ENCODE data around the gene USP3. TPM values are rescaled to one million over a fixed set of nuclear protein-coding genes. Genes with fewer than 3 reads are reported as not detected.

USP3 gene
- total RNA-seq, 1 experiment from 2014 or later = 54.2 TPM

DNA sequence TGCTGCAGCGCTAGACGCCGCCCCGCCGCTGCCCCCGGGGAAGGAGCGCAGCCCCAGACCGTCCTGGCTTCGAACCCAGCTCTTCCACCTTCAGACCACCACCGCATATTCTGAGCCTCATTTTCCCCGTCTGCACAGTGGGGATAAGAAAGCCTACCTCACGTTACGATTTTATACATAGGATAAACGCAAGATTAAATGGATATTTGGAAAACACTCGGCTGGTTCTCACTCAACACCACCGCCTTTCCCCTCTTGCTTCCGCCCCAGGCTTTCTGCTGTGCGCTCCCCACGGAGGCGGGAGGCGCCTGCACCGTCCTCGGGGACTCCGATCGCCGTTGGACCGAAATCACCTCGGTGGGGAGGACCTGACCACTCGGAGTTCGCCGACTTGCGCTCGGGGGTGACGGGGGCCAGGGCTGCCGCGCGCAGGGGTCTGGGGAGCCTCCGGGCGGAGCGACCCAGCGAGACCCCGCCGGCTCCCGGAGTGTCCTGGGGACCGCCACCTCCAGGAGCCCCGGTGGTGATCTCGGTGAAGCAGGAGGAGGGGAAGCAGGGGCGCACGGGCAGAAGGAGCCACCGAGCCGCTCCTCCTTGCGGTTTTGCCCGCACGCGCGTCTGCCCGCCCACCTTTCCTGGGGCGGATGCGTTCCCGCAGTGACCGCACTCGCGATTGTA, 96.8 kb downstream of the USP3 start:
- peak overlapping the region; percentile 92 for H3K4me3 ChIP-seq (ENCODE audit: low read depth, low read length)
- no peaks in the 10 kb centered on the region for H3K36me3 ChIP-seq (ENCODE audit: control insufficient read depth, insufficient read depth, low read length)
- H3K27me3 ChIP-seq (replicated peaks; ENCODE audit: control insufficient read depth, insufficient read depth, low read length) = no peaks in the 10 kb centered on the region
- intact Hi-C loops (cut with micrococcal nuclease; ENCODE audit: unreplicated experiment) = loop anchor here (2.0 kb wide), 1 partner anchor 140 kb away; no protein-coding TSS in a partner anchor
- BruUV-seq (replicated peaks) = no TSS peak
- no peaks in the 10 kb centered on the region for H3K27me3 Mint-ChIP-seq (ENCODE audit: insufficient read depth, unreplicated experiment)
- ChIA-PET CTCF (interaction anchor here (0.9 to 2.3 kb wide), 4 partner anchors 9 to 135 kb away, joined by 5 to 11 read pairs (median 6); no protein-coding TSS in a partner anchor), POLR2A (interaction anchor here (0.9 kb wide), 1 partner anchor 99 kb away, joined by 3 read pairs; no protein-coding TSS in a partner anchor)
- no peaks in the 10 kb centered on the region for H3K4me1 Mint-ChIP-seq (ENCODE audit: low read depth, unreplicated experiment)
- peak overlapping the region; percentile 74 for H3K27ac Mint-ChIP-seq (ENCODE audit: unreplicated experiment)
- H3K9me3 ChIP-seq = no peaks in the 10 kb centered on the region
- H3K36me3 Mint-ChIP-seq (ENCODE audit: insufficient read depth, unreplicated experiment) = peaks cover 44% of the 10 kb centered on the region
- H3K4me1 ChIP-seq = no peaks in the 10 kb centered on the region; the same call in 1 of the 2 replicates
- H3K4me3 Mint-ChIP-seq (ENCODE audit: unreplicated experiment) = peak overlapping the region; percentile 90
- no peaks in the 10 kb centered on the region for H3K9me3 Mint-ChIP-seq (ENCODE audit: unreplicated experiment)
- TF ChIP-seq, protein P1, sequence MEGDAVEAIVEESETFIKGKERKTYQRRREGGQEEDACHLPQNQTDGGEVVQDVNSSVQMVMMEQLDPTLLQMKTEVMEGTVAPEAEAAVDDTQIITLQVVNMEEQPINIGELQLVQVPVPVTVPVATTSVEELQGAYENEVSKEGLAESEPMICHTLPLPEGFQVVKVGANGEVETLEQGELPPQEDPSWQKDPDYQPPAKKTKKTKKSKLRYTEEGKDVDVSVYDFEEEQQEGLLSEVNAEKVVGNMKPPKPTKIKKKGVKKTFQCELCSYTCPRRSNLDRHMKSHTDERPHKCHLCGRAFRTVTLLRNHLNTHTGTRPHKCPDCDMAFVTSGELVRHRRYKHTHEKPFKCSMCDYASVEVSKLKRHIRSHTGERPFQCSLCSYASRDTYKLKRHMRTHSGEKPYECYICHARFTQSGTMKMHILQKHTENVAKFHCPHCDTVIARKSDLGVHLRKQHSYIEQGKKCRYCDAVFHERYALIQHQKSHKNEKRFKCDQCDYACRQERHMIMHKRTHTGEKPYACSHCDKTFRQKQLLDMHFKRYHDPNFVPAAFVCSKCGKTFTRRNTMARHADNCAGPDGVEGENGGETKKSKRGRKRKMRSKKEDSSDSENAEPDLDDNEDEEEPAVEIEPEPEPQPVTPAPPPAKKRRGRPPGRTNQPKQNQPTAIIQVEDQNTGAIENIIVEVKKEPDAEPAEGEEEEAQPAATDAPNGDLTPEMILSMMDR (IDR thresholded peaks at IDR 0.05; ENCODE audit: insufficient read depth in 1 of 2, low read depth in 1 of 2, low read length in 1 of 2, severe bottlenecking in 1 of 2, unreplicated experiment in 1 of 2) = no peak
- peak in 1 of 2 experiments; percentile 54 for DNase-seq

GRCh38 chr15:63601704-63602185, 97.4 kb downstream of the USP3 start:
- Mint-ChIP-seq H3K4me3 (ENCODE audit: unreplicated experiment) (peak overlapping the region; percentile 90), H3K36me3 (ENCODE audit: insufficient read depth, unreplicated experiment) (peaks cover 40% of the 10 kb centered on the region), H3K9me3 (ENCODE audit: unreplicated experiment) (no peaks in the 10 kb centered on the region), H3K27me3 (ENCODE audit: insufficient read depth, unreplicated experiment) (no peaks in the 10 kb centered on the region), H3K27ac (ENCODE audit: unreplicated experiment) (no peak overlapping the region), H3K4me1 (ENCODE audit: low read depth, unreplicated experiment) (no peaks in the 10 kb centered on the region)
- intact Hi-C loops (cut with micrococcal nuclease; ENCODE audit: unreplicated experiment) = loop anchor here (2.0 kb wide), 1 partner anchor 141 kb away; no protein-coding TSS in a partner anchor
- Histone ChIP-seq H3K9me3 (no peaks in the 10 kb centered on the region), H3K4me1 (no peaks in the 10 kb centered on the region; the same call in 1 of the 2 replicates), H3K4me3 (ENCODE audit: low read depth, low read length) (peak overlapping the region; percentile 92), H3K27me3 (replicated peaks; ENCODE audit: control insufficient read depth, insufficient read depth, low read length) (no peaks in the 10 kb centered on the region), H3K36me3 (ENCODE audit: control insufficient read depth, insufficient read depth, low read length) (no peaks in the 10 kb centered on the region)
- no TSS peak for BruUV-seq (replicated peaks)
- ChIA-PET CTCF (interaction anchor here (0.7 to 1.4 kb wide), 3 partner anchors 9 to 135 kb away, joined by 4 to 11 read pairs (median 5); no protein-coding TSS in a partner anchor), POLR2A (interaction anchor here (0.9 kb wide), 1 partner anchor 100 kb away, joined by 3 read pairs; no protein-coding TSS in a partner anchor)
- peak in 1 of 2 experiments; percentile 34 for DNase-seq
- TF ChIP-seq, protein P1 (IDR thresholded peaks at IDR 0.05; ENCODE audit: insufficient read depth in 1 of 2, low read depth in 1 of 2, low read length in 1 of 2, severe bottlenecking in 1 of 2, unreplicated experiment in 1 of 2) = no peak

DNA sequence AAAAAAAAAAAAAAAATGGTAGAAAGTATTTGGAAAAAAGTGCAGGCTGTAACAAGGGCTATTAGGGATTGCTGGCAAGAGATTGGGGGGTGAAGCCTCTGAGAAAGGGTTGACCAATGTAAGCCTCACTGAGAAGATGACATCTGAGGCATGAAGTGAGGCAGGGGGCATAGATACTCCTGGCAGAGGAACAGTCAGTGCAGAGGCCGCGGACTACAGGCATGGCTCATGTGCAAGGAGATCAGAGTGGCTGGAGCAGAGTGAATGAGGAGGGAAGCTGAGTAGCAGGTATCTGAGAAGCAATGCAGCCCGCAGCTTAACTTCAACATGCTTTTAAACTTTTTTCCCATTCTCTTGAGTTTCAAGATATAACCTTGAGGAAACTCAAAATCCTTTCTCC, 98.2 kb downstream of the USP3 start:
- intact Hi-C loops (cut with micrococcal nuclease; ENCODE audit: unreplicated experiment) = no loop called here
- BruUV-seq (replicated peaks) = no TSS peak
- no peaks in the 10 kb centered on the region for H3K27me3 Mint-ChIP-seq (ENCODE audit: insufficient read depth, unreplicated experiment)
- ChIA-PET POLR2A (no interaction called here), CTCF (interaction anchor here (0.7 to 1.4 kb wide), 3 partner anchors 8 to 136 kb away, joined by 4 to 11 read pairs (median 5); no protein-coding TSS in a partner anchor)
- Histone ChIP-seq H3K36me3 (ENCODE audit: control insufficient read depth, insufficient read depth, low read length) (no peaks in the 10 kb centered on the region), H3K9me3 (no peaks in the 10 kb centered on the region), H3K4me1 (no peaks in the 10 kb centered on the region; the same call in 1 of the 2 replicates), H3K27me3 (replicated peaks; ENCODE audit: control insufficient read depth, insufficient read depth, low read length) (no peaks in the 10 kb centered on the region), H3K4me3 (ENCODE audit: low read depth, low read length) (no peak overlapping the region)
- TF ChIP-seq, protein P1 (IDR thresholded peaks at IDR 0.05; ENCODE audit: insufficient read depth in 1 of 2, low read depth in 1 of 2, low read length in 1 of 2, severe bottlenecking in 1 of 2, unreplicated experiment in 1 of 2) = no peak
- H3K4me3 Mint-ChIP-seq (ENCODE audit: unreplicated experiment) = peak overlapping the region; percentile 29
- H3K4me1 Mint-ChIP-seq (ENCODE audit: low read depth, unreplicated experiment) = no peaks in the 10 kb centered on the region
- no peaks in the 10 kb centered on the region for H3K9me3 Mint-ChIP-seq (ENCODE audit: unreplicated experiment)
- no peak for DNase-seq
- no peak overlapping the region for H3K27ac Mint-ChIP-seq (ENCODE audit: unreplicated experiment)
- peaks cover 31% of the 10 kb centered on the region for H3K36me3 Mint-ChIP-seq (ENCODE audit: insufficient read depth, unreplicated experiment)

Measured in Caco-2 (cell line).